Osteoblast (primary cell): ENCODE results near the gene CNTRL. TPM values are rescaled to one million over a fixed set of nuclear protein-coding genes. Genes with fewer than 3 reads are reported as not detected.

Experiments
- DNase-seq: peaks from one replicate; pipeline ENCODE4 v3.0.0; 2011; ENCODE audit warnings: low spot score, mixed read lengths; ENCODE audit not compliant: insufficient read length; ENCODE audit errors: missing footprints
- H2AFZ ChIP-seq: 2 replicates; pipeline ENCODE4 v1.6.0; 2011; ENCODE audit warnings: mild to moderate bottlenecking, low read length
- H3K27ac ChIP-seq: 2 replicates; pipeline ENCODE4 v1.5.1; 2011; ENCODE audit warnings: mild to moderate bottlenecking, low read depth, low read length, moderate library complexity
- H3K27me3 ChIP-seq: 2 replicates; pipeline ENCODE4 v1.6.0; 2012; ENCODE audit warnings: mild to moderate bottlenecking, control low read depth, inconsistent platforms, low read length, moderate library complexity; ENCODE audit not compliant: insufficient read depth
- H3K36me3 ChIP-seq: 2 replicates; pipeline ENCODE4 v1.5.1; 2011; ENCODE audit warnings: mild to moderate bottlenecking, low read length, control low read depth, moderate library complexity; ENCODE audit not compliant: insufficient read depth
- H3K4me1 ChIP-seq: 2 replicates; pipeline ENCODE4 v1.5.1; 2011; ENCODE audit warnings: mild to moderate bottlenecking, low read length, control low read depth, moderate library complexity; ENCODE audit not compliant: insufficient read depth
- H3K4me2 ChIP-seq: 2 replicates; pipeline ENCODE4 v1.6.0; 2011; ENCODE audit warnings: mild to moderate bottlenecking, low read length; ENCODE audit not compliant: insufficient read depth
- H3K4me3 ChIP-seq: fragments of 200-600 bp; sonication (generic); 3 replicates; pipeline ENCODE4 v1.5.1; 2012; ENCODE audit warnings: mild to moderate bottlenecking, low read length, inconsistent platforms; ENCODE audit not compliant: insufficient read depth
- H3K79me2 ChIP-seq: 2 replicates; pipeline ENCODE4 v1.6.0; 2012; ENCODE audit warnings: mild to moderate bottlenecking, low read length, control low read depth, inconsistent platforms; ENCODE audit not compliant: insufficient read depth
- H3K9me3 ChIP-seq: 2 replicates; pipeline ENCODE4 v1.5.1; 2011; ENCODE audit warnings: low read depth, low read length, control low read depth
- H4K20me1 ChIP-seq: 2 replicates; pipeline ENCODE4 v1.6.0; 2012; ENCODE audit warnings: mild to moderate bottlenecking, low read length, control low read depth; ENCODE audit not compliant: insufficient read depth
- CTCF ChIP-seq: IDR thresholded peaks from 2 replicates; pipeline ENCODE4 v1.5.1; 2011; ENCODE audit warnings: mild to moderate bottlenecking, low read depth, low read length, moderate library complexity; ENCODE audit errors: extremely low read depth
- total RNA-seq: library from RNA; depleted of rRNA; stranded (reverse); fragments of >200 nt; gene quantifications from 2 replicates; pipeline ENCODE4 v1.2.3, GENCODE V29; 2012

The CNTRL gene
- total RNA-seq, 1 donor, result 8.7 TPM

GRCh38 chr9:121204611-121205010, 129.9 kb downstream of the CNTRL start:
- no peaks in the 10 kb centered on the region for H3K9me3 ChIP-seq
- no peak for TF ChIP-seq CTCF
- H4K20me1 ChIP-seq, result peaks cover 14% of the 10 kb centered on the region
- H3K36me3 ChIP-seq, result no peaks in the 10 kb centered on the region
- H2AFZ ChIP-seq, result no peak overlapping the region
- no peak overlapping the region for H3K4me3 ChIP-seq
- peaks cover 26% of the 10 kb centered on the region for H3K79me2 ChIP-seq
- H3K4me2 ChIP-seq, result no peak overlapping the region
- H3K4me1 ChIP-seq, result peaks cover 16% of the 10 kb centered on the region
- DNase-seq, result no peak
- H3K27ac ChIP-seq, result no peak overlapping the region
- H3K27me3 ChIP-seq, result no peaks in the 10 kb centered on the region

- no peak overlapping the region for H3K4me2 ChIP-seq
- no peak for DNase-seq
- no peak for TF ChIP-seq CTCF
- H4K20me1 ChIP-seq, result no peaks in the 10 kb centered on the region
- no peak overlapping the region for H3K27ac ChIP-seq
- no peaks in the 10 kb centered on the region for H3K36me3 ChIP-seq
- no peak overlapping the region for H2AFZ ChIP-seq
- peaks cover 5% of the 10 kb centered on the region for H3K4me1 ChIP-seq
- H3K4me3 ChIP-seq, result no peak overlapping the region
- no peaks in the 10 kb centered on the region for H3K27me3 ChIP-seq
- no peaks in the 10 kb centered on the region for H3K9me3 ChIP-seq
- H3K79me2 ChIP-seq, result peaks cover 5% of the 10 kb centered on the region
Measured at GRCh38 chr9:121206516-121207370, 132.0 kb downstream of the CNTRL start.

- H3K27me3 ChIP-seq, result no peaks in the 10 kb centered on the region
- H3K4me3 ChIP-seq, result no peak overlapping the region
- H3K79me2 ChIP-seq, result no peaks in the 10 kb centered on the region
- no peaks in the 10 kb centered on the region for H3K4me1 ChIP-seq
- H3K36me3 ChIP-seq, result no peaks in the 10 kb centered on the region
- TF ChIP-seq CTCF, result no peak
- no peak for DNase-seq
- no peak overlapping the region for H2AFZ ChIP-seq
- H3K9me3 ChIP-seq, result no peaks in the 10 kb centered on the region
- no peak overlapping the region for H3K4me2 ChIP-seq
- no peak overlapping the region for H3K27ac ChIP-seq
- H4K20me1 ChIP-seq, result no peaks in the 10 kb centered on the region
Measured at GRCh38 chr9:121207371-121207940, 132.7 kb downstream of the CNTRL start.

GRCh38 chr9:121210536-121210935, 135.8 kb downstream of the CNTRL start:
- no peaks in the 10 kb centered on the region for H3K27me3 ChIP-seq
- H3K36me3 ChIP-seq, result no peaks in the 10 kb centered on the region
- no peak for TF ChIP-seq CTCF
- no peaks in the 10 kb centered on the region for H3K9me3 ChIP-seq
- H3K4me1 ChIP-seq, result peaks cover 3% of the 10 kb centered on the region
- no peak overlapping the region for H2AFZ ChIP-seq
- H4K20me1 ChIP-seq, result no peaks in the 10 kb centered on the region
- no peak for DNase-seq
- H3K27ac ChIP-seq, result no peak overlapping the region
- H3K4me2 ChIP-seq, result no peak overlapping the region
- no peak overlapping the region for H3K4me3 ChIP-seq
- no peaks in the 10 kb centered on the region for H3K79me2 ChIP-seq
